CMK (cell line): Measurements from ENCODE around the gene NCOA1.
"Not testable (repeated sequence)": the region's sequence is repeated elsewhere in the genome, so short reads cannot be mapped to it uniquely, and the experiment has no call there.

Experiments
- DNase-seq: peaks from one replicate; pipeline ENCODE4 v3.0.0-alpha.2; 2010; ENCODE audit warnings: low read depth

Gene NCOA1

GRCh38 chr2:24635181-24635580 is 144.1 kb downstream of the NCOA1 start:
- no peak for DNase-seq

GRCh38 chr2:24638568-24638967 is 147.5 kb downstream of the NCOA1 start:
- no peak for DNase-seq

GRCh38 chr2:24642351-24642750 is 151.3 kb downstream of the NCOA1 start:
- no peak for DNase-seq

- DNase-seq, result no peak
Observed at GRCh38 chr2:24643051-24643450, 152.0 kb downstream of the NCOA1 start.

GRCh38 chr2:24644032-24644431 is 153.0 kb downstream of the NCOA1 start:
- DNase-seq, result no peak

GRCh38 chr2:24650997-24651642 is 160.1 kb downstream of the NCOA1 start:
- DNase-seq, result no peak

GRCh38 chr2:24651643-24652003 is 160.6 kb downstream of the NCOA1 start:
- no peak for DNase-seq

GRCh38 chr2:24652265-24653182 is 161.5 kb downstream of the NCOA1 start:
- DNase-seq, result no peak

- DNase-seq, result no peak
Observed at GRCh38 chr2:24657818-24658217, 166.8 kb downstream of the NCOA1 start.

GRCh38 chr2:24658531-24659202 is 167.6 kb downstream of the NCOA1 start:
- DNase-seq, result no peak

GRCh38 chr2:24659862-24660261 is 168.8 kb downstream of the NCOA1 start:
- no peak for DNase-seq

GRCh38 chr2:24667542-24667941 is 176.5 kb downstream of the NCOA1 start:
- no peak for DNase-seq

GRCh38 chr2:24671230-24671629 is 180.2 kb downstream of the NCOA1 start:
- DNase-seq, result no peak

GRCh38 chr2:24672589-24672988 is 181.5 kb downstream of the NCOA1 start:
- no peak for DNase-seq

GRCh38 chr2:24675338-24675737 is 184.3 kb downstream of the NCOA1 start:
- no peak for DNase-seq

GRCh38 chr2:24676493-24676892 is 185.4 kb downstream of the NCOA1 start:
- DNase-seq, result no peak

GRCh38 chr2:24678066-24678465 is 187.0 kb downstream of the NCOA1 start:
- DNase-seq, result not testable (repeated sequence)

GRCh38 chr2:24680196-24680595 is 189.1 kb downstream of the NCOA1 start:
- no peak for DNase-seq

- DNase-seq, result no peak
Observed at GRCh38 chr2:24682304-24682703, 191.2 kb downstream of the NCOA1 start.

- DNase-seq, result no peak
Observed at GRCh38 chr2:24683408-24683807, 192.4 kb downstream of the NCOA1 start.

GRCh38 chr2:24690524-24690923 is 199.5 kb downstream of the NCOA1 start:
- DNase-seq, result no peak

- no peak for DNase-seq
Observed at GRCh38 chr2:24691806-24692205, 200.8 kb downstream of the NCOA1 start.

- DNase-seq, result no peak
Observed at GRCh38 chr2:24697792-24698191, 206.7 kb downstream of the NCOA1 start.
